IMR-90 (cell line): Measurements from ENCODE around the gene ETV7. TPM values are rescaled to one million over a fixed set of nuclear protein-coding genes. Genes with fewer than 3 reads are reported as not detected.

Source experiments
- ATAC-seq: fragments of 200-7000 bp; cut with Tn5 transposase; 2 replicates; pipeline ENCODE4 v1.9.1; 2020; ENCODE audit warnings: low read depth, mild to moderate bottlenecking, moderate library complexity
- BruUV-seq: library from RNA; stranded (reverse); fragments of 400-500 nt; replicated peaks from 2 replicates; lab custom pipeline; 2021; lab: Mats Ljungman, UMichigan
- CTCF ChIA-PET: fragments of 300-600 bp; formaldehyde crosslinking; extraction: SDS; loops from one replicate; lab custom pipeline; 2021; ENCODE audit warnings: antibody characterized with exemption; lab: Yijun Ruan, JAX
- POLR2A ChIA-PET: fragments of 300-600 bp; sonication (Branson Sonifier 250); formaldehyde crosslinking; loops from one replicate; lab custom pipeline; 2022; ENCODE audit warnings: antibody characterized with exemption; ENCODE audit not compliant: unreplicated experiment; lab: Charles Lee
- DNase-seq: peaks from one replicate; pipeline ENCODE4 v3.0.0; 2013
- H2AFZ ChIP-seq: replicated peaks from 2 replicates; pipeline ENCODE3; 2013; ENCODE audit warnings: low read length, mild to moderate bottlenecking; ENCODE audit not compliant: poor library complexity
- H2AK5ac ChIP-seq: 2 replicates; pipeline ENCODE4 v1.6.1; 2013; ENCODE audit warnings: low read depth, low read length, inconsistent platforms
- H2AK9ac ChIP-seq: replicated peaks from 2 replicates; pipeline ENCODE3; 2013; ENCODE audit warnings: mild to moderate bottlenecking, low read depth, low read length, moderate library complexity; ENCODE audit not compliant: poor library complexity
- H2BK120ac ChIP-seq: 2 replicates; pipeline ENCODE4 v1.6.1; 2013; ENCODE audit warnings: low read depth, low read length, inconsistent platforms
- H2BK15ac ChIP-seq: 3 replicates; pipeline ENCODE4 v1.6.1; 2013; ENCODE audit warnings: low read depth, low read length, inconsistent platforms
- H2BK20ac ChIP-seq: 2 replicates; pipeline ENCODE4 v1.6.1; 2013; ENCODE audit warnings: low read depth, mild to moderate bottlenecking, inconsistent platforms, low read length, moderate library complexity
- H2BK5ac ChIP-seq: 2 replicates; pipeline ENCODE4 v1.6.1; 2013; ENCODE audit warnings: mild to moderate bottlenecking, low read depth, low read length, inconsistent platforms; ENCODE audit not compliant: poor library complexity, severe bottlenecking
- H3K14ac ChIP-seq: replicated peaks from 2 replicates; pipeline ENCODE4 v1.6.1; 2013; ENCODE audit warnings: low read depth, low read length, inconsistent platforms
- H3K18ac ChIP-seq: 2 replicates; pipeline ENCODE4 v1.6.1; 2013; ENCODE audit warnings: low read depth, low read length, control low read depth
- H3K23ac ChIP-seq: 2 replicates; pipeline ENCODE4 v1.6.1; 2013; ENCODE audit warnings: low read depth, low read length, inconsistent platforms
- H3K27ac ChIP-seq: 2 replicates; pipeline ENCODE4 v1.5.1; 2013; ENCODE audit warnings: mild to moderate bottlenecking, control low read depth, low read length; ENCODE audit not compliant: insufficient read depth
- H3K27me3 ChIP-seq: 2 replicates; pipeline ENCODE4 v1.6.1; 2013; ENCODE audit warnings: low read length; ENCODE audit not compliant: control insufficient read depth, insufficient read depth
- H3K36me3 ChIP-seq: 2 replicates; pipeline ENCODE4 v1.6.1; 2013; ENCODE audit warnings: low read length, mixed read lengths; ENCODE audit not compliant: control insufficient read depth, insufficient read depth
- H3K4ac ChIP-seq: 2 replicates; pipeline ENCODE4 v1.6.1; 2013; ENCODE audit warnings: low read depth, low read length, inconsistent platforms
- H3K4me1 ChIP-seq: 2 replicates; pipeline ENCODE4 v1.6.1; 2013; ENCODE audit warnings: low read length, mixed read lengths; ENCODE audit not compliant: control insufficient read depth, insufficient read depth
- H3K4me2 ChIP-seq: 2 replicates; pipeline ENCODE4 v1.6.1; 2013; ENCODE audit warnings: low read depth, mild to moderate bottlenecking, control low read depth, low read length, moderate library complexity
- H3K4me3 ChIP-seq: 2 replicates; pipeline ENCODE4 v1.5.1; 2013; ENCODE audit warnings: low read depth, mild to moderate bottlenecking, control low read depth, low read length, moderate library complexity; ENCODE audit not compliant: insufficient read depth
- H3K56ac ChIP-seq: 2 replicates; pipeline ENCODE4 v1.6.1; 2013; ENCODE audit warnings: low read length, inconsistent platforms; ENCODE audit not compliant: insufficient read depth; ENCODE audit errors: extremely low read depth
- H3K79me1 ChIP-seq, 2 experiments: 2 replicates each; pipeline ENCODE4 v1.6.1; 2013; ENCODE audit warnings: low read length in 2 of 2, inconsistent platforms in 1 of 2, low read depth in 1 of 2
- H3K9ac ChIP-seq: 2 replicates; pipeline ENCODE4 v1.6.1; 2013; ENCODE audit warnings: low read depth, low read length, control low read depth
- H3K9me1 ChIP-seq: 2 replicates; pipeline ENCODE4 v1.6.1; 2013; ENCODE audit warnings: low read length, inconsistent platforms; ENCODE audit not compliant: insufficient read depth
- H3K9me3 ChIP-seq: 2 replicates; pipeline ENCODE4 v1.6.1; 2013; ENCODE audit warnings: low read length; ENCODE audit not compliant: control insufficient read depth, insufficient read depth
- H4K20me1 ChIP-seq: 2 replicates; pipeline ENCODE4 v1.6.1; 2013; ENCODE audit warnings: low read length, inconsistent platforms; ENCODE audit not compliant: insufficient read depth
- H4K5ac ChIP-seq: 2 replicates; pipeline ENCODE4 v1.6.1; 2013; ENCODE audit warnings: mild to moderate bottlenecking, low read depth, low read length, control low read depth
- H4K8ac ChIP-seq, 2 experiments: 2 replicates each; pipeline ENCODE4 v1.6.1; 2013; ENCODE audit warnings: low read depth in 2 of 2, low read length in 2 of 2, control low read depth in 1 of 2, inconsistent platforms in 1 of 2
- H4K91ac ChIP-seq: 2 replicates; pipeline ENCODE4 v1.6.1; 2013; ENCODE audit warnings: low read depth, low read length, inconsistent platforms; ENCODE audit not compliant: insufficient read depth
- CEBPB ChIP-seq: IDR thresholded peaks from 2 replicates; pipeline ENCODE4 v1.6.1; 2012; ENCODE audit warnings: low read depth, low read length, improper control_type of control experiment
- MXI1 ChIP-seq: IDR thresholded peaks from 2 replicates; pipeline ENCODE4 v1.6.1; 2012; ENCODE audit warnings: low read depth, mild to moderate bottlenecking, low read length, moderate library complexity, borderline replicate concordance
- POLR2A ChIP-seq: IDR thresholded peaks from 2 replicates; pipeline ENCODE4 v1.6.1; 2012; ENCODE audit warnings: mild to moderate bottlenecking, low read depth, low read length
- RCOR1 ChIP-seq: IDR thresholded peaks from 2 replicates; pipeline ENCODE4 v1.6.1; 2012; ENCODE audit warnings: mild to moderate bottlenecking, low read length, improper control_type of control experiment; ENCODE audit not compliant: insufficient replicate concordance
- SMC3 ChIP-seq: fragments of 150-350 bp; IDR thresholded peaks from 2 replicates; pipeline ENCODE4 v1.6.1; 2016; ENCODE audit warnings: low read depth, mild to moderate bottlenecking, antibody characterized with exemption, low read length, moderate library complexity
- WGBS, 2 experiments: methylation state at CpG; one replicate each; pipeline versions ENCODE4 v1.1.5 to v1.1.7; 2013; ENCODE audit warnings: missing lambda C conversion rate in 2 of 2; ENCODE audit not compliant: insufficient read length in 1 of 2; ENCODE audit errors: extremely low coverage in 2 of 2; 5-methylcytosine and 5-hydroxymethylcytosine counted together
- dilution Hi-C: fragments of 300-500 bp; cut with HindIII; formaldehyde crosslinking; loops from one replicate; pipeline ENCODE4 v1.14.3; 2018; ENCODE audit warnings: low sequenced_read_pairs; ENCODE audit not compliant: unreplicated experiment
- in situ Hi-C: fragments of 300-500 bp; cut with MboI; formaldehyde crosslinking; loops from 3 replicates; pipeline ENCODE4 v1.14.3; 2019; ENCODE audit warnings: low sequenced_read_pairs, inconsistent platforms, mixed read lengths
- intact Hi-C: fragments of 100-400 bp; cut with micrococcal nuclease; formaldehyde crosslinking; loops from 2 replicates; pipeline ENCODE4 v1.10.0; 2022
- polyA plus RNA-seq, 3 experiments: library from polyadenylated mRNA; depleted of rRNA; stranded (reverse); fragments of >200 nt; gene quantifications; 2 replicates each; pipeline ENCODE4 v1.2.3, GENCODE V29; 2012; ENCODE audit warnings: low replicate concordance in 1 of 3
- total RNA-seq: library from RNA; depleted of rRNA; stranded (reverse); fragments of >200 nt; gene quantifications from 2 replicates; pipeline ENCODE4 v1.2.3, GENCODE V29; 2012
- TF ChIP-seq, protein P1 (sequence below): fragments of 150-350 bp; IDR thresholded peaks from 2 replicates; pipeline ENCODE4 v1.6.1; 2017; ENCODE audit warnings: mild to moderate bottlenecking, antibody characterized with exemption, low read length, low read depth

ETV7 gene
- total and polyA plus RNA-seq, 2 of the 4 experiments (the other 2 are of a cell fraction): 0.17 to 0.18 TPM

DNA sequence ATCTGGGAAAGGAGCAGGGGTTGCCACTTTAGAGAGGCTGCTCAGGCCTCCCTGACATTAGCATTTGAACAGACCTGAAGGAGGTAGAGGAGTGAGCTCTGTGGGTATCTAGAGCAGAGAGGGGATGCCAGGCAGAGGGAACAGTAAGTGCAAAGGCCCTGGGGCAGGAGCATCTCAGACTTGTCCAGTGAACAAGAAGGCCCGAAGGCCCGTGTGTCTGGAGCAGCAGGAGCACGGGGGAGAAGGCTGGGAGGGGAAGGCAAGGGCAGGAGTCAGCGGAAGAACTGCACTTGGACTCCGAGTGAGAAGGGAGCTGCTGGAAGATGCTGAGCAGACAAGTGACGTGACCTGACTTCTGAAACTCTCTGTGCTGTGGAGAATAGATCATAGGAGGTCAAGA, 15.4 kb downstream of the ETV7 start:
- dilution Hi-C loops (no loop called here), intact Hi-C loops (no loop called here), in situ Hi-C loops (no loop called here)
- no peak overlapping the region for H2BK15ac ChIP-seq
- H3K4me3 ChIP-seq: no peak overlapping the region
- H3K18ac ChIP-seq: no peak overlapping the region
- POLR2A ChIA-PET: no interaction called here
- H3K36me3 ChIP-seq: no peaks in the 10 kb centered on the region
- H3K27me3 ChIP-seq: peaks cover 35% of the 10 kb centered on the region
- H4K5ac ChIP-seq: no peak overlapping the region
- H3K4me2 ChIP-seq: no peak overlapping the region
- ATAC-seq: no peak
- no peak overlapping the region for H2AK5ac ChIP-seq
- H3K23ac ChIP-seq: no peak overlapping the region
- no peak overlapping the region for H2AK9ac ChIP-seq
- no peak overlapping the region for H3K14ac ChIP-seq
- no peak overlapping the region for H3K56ac ChIP-seq
- H4K8ac ChIP-seq: no peak overlapping the region
- no peaks in the 10 kb centered on the region for H3K79me1 ChIP-seq
- TF ChIP-seq, protein P1, sequence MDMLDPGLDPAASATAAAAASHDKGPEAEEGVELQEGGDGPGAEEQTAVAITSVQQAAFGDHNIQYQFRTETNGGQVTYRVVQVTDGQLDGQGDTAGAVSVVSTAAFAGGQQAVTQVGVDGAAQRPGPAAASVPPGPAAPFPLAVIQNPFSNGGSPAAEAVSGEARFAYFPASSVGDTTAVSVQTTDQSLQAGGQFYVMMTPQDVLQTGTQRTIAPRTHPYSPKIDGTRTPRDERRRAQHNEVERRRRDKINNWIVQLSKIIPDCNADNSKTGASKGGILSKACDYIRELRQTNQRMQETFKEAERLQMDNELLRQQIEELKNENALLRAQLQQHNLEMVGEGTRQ: no peak
- TF ChIP-seq SMC3 (no peak), MXI1 (no peak), CEBPB (no peak), RCOR1 (no peak), POLR2A (no peak)
- H4K91ac ChIP-seq: no peak overlapping the region
- H2BK5ac ChIP-seq: no peak overlapping the region
- WGBS, 2 experiments: 63% methylated on average over 6 of the region's 6 CpGs; no CpG with 5 or more reads in 1 of the 2 experiments
- H3K9me1 ChIP-seq: 0 out of 2 replicates have a peak, but pooled peaks cover 3% of the 10 kb centered on the region
- H2BK120ac ChIP-seq: no peak overlapping the region
- CTCF ChIA-PET: no interaction called here
- no peak overlapping the region for H2AFZ ChIP-seq
- no peak overlapping the region for H3K27ac ChIP-seq
- BruUV-seq: no TSS peak
- H3K4ac ChIP-seq: no peak overlapping the region
- no peaks in the 10 kb centered on the region for H4K20me1 ChIP-seq
- no peak overlapping the region for H3K9ac ChIP-seq
- H2BK20ac ChIP-seq: no peak overlapping the region
- no peak for DNase-seq
- H3K9me3 ChIP-seq: no peaks in the 10 kb centered on the region
- peaks cover 3% of the 10 kb centered on the region for H3K4me1 ChIP-seq
